Measurements from ENCODE around the gene UNC45B.

DNA sequence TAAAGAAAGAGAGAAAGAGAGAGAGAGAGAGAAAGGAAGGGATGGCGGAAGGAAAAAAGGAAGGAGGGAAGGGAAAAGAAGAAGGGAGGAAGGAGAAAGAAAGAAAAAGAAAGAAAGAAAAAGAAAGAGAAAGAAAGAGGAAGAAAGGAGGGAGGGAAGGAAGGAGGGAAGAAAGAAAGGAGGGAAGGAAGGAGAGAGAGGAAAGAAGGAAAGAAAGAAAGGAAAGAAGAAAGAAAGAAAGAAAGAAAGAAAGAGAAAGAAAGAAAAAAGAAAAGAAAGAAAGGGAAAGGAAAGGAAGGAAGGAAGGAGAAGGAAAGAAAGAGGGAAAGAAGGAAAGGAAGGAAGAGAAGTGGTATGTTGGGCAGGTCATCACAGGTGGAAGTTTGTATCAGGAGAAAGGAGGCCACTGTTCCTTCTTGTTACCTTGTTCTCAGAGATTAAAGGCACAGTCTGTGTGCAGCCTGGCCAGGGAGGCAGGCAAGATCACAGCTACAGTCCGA lies 27.3 kb downstream of the UNC45B start:
- no peak for TF ChIP-seq RAD21 (IDR thresholded peaks at IDR 0.05; ENCODE audit: low read length)
- TF ChIP-seq RCOR1 (IDR thresholded peaks at IDR 0.05; ENCODE audit: insufficient replicate concordance, low read length), result no peak
- TF ChIP-seq, protein P1, sequence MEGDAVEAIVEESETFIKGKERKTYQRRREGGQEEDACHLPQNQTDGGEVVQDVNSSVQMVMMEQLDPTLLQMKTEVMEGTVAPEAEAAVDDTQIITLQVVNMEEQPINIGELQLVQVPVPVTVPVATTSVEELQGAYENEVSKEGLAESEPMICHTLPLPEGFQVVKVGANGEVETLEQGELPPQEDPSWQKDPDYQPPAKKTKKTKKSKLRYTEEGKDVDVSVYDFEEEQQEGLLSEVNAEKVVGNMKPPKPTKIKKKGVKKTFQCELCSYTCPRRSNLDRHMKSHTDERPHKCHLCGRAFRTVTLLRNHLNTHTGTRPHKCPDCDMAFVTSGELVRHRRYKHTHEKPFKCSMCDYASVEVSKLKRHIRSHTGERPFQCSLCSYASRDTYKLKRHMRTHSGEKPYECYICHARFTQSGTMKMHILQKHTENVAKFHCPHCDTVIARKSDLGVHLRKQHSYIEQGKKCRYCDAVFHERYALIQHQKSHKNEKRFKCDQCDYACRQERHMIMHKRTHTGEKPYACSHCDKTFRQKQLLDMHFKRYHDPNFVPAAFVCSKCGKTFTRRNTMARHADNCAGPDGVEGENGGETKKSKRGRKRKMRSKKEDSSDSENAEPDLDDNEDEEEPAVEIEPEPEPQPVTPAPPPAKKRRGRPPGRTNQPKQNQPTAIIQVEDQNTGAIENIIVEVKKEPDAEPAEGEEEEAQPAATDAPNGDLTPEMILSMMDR (conservative IDR thresholded peaks at IDR 0.05; ENCODE audit: low read depth, low read length), result no peak
- TF ChIP-seq, protein P2, sequence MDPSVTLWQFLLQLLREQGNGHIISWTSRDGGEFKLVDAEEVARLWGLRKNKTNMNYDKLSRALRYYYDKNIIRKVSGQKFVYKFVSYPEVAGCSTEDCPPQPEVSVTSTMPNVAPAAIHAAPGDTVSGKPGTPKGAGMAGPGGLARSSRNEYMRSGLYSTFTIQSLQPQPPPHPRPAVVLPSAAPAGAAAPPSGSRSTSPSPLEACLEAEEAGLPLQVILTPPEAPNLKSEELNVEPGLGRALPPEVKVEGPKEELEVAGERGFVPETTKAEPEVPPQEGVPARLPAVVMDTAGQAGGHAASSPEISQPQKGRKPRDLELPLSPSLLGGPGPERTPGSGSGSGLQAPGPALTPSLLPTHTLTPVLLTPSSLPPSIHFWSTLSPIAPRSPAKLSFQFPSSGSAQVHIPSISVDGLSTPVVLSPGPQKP (IDR thresholded peaks at IDR 0.05; ENCODE audit: borderline replicate concordance, low read depth, low read length), result no peak

Measured in IMR-90 (cell line).